ENCODE data around the gene RPS6KL1.

DNA sequence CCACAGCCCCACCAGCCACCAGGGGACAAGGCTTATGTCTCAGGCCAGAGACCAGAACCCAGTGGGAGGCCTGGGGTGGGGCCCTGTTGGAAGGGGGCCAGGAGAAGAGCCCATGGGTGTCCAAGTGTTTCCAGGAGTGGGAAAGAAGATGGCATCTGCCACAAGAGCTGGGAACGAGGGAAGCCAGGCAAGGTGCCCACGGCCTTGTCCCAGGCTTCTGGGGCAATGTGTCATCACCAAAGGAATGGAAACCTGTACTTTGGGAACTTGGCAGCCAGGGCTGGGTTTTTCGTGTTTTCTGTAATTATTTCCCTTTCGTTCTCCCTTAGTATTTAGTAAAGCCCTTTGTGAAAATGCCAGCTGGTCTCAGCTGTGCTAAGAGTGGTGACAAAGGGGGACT is 37.7 kb upstream of the RPS6KL1 start:
- TF ChIP-seq ZNF843 (tag by site-specific recombination; IDR thresholded peaks at IDR 0.05) (no peak), ZNF184 (tag by site-specific recombination; IDR thresholded peaks at IDR 0.05) (no peak)
- TF ChIP-seq, protein P1, sequence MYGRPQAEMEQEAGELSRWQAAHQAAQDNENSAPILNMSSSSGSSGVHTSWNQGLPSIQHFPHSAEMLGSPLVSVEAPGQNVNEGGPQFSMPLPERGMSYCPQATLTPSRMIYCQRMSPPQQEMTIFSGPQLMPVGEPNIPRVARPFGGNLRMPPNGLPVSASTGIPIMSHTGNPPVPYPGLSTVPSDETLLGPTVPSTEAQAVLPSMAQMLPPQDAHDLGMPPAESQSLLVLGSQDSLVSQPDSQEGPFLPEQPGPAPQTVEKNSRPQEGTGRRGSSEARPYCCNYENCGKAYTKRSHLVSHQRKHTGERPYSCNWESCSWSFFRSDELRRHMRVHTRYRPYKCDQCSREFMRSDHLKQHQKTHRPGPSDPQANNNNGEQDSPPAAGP (tag by site-specific recombination; IDR thresholded peaks at IDR 0.05), result no peak
